ENCODE measurements around the gene PIGR.

DNA sequence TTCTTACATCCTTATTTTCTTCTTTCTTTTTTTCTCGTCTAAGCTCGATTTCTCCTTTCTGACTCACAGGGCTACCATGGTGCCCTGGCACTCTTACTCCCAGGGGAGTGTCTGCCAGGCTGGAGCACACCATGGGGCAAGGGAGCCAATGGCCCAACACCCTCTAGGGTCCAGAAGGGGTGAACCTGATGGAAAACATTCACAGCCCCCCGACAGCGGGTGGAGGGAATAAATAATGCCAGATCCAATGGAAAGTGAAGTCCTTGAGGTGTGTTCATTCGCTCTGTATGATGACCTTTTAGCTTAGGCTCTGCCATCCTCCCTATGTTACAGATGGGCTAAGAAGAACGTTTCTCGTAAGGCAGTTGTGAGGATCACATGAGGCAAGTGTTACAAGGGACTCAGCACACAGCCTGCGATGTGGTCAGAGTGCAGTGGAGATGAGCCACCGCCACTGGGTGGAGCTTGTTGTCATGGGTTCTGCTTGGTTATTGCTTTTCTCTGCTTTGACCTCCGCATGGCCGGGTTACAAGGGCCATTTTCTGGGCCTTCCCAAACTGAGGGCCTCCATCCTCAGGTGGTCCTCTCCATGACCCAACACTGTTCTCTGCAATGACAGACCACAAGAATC lies 21.0 kb downstream of the PIGR start:
- TF ChIP-seq POLR2AphosphoS5 (IDR thresholded peaks at IDR 0.05; ENCODE audit: low read depth, low read length) (no peak), SPI1 (IDR thresholded peaks at IDR 0.05; ENCODE audit: low read depth, low read length) (no peak), POLR2A (IDR thresholded peaks at IDR 0.05; ENCODE audit: low read depth, low read length) (peak; percentile 80), TAF1 (IDR thresholded peaks at IDR 0.05; ENCODE audit: low read depth, low read length) (no peak; the same call in 1 of the 2 replicates), POU2F2 (IDR thresholded peaks at IDR 0.05; ENCODE audit: low read depth, low read length) (peak; percentile 13; the same call in 1 of the 2 replicates), PAX5 (IDR thresholded peaks at IDR 0.05; ENCODE audit: insufficient read depth, low read length, severe bottlenecking) (peak; percentile 18)

Measured in GM12891 (cell line).